NCI-H2227 treated with DMSO at 0.1 percent for 48 hours (cell line): Measurements from ENCODE around the gene PSMB1.
A peak's percentile ranks its signal among the peaks of the same experiment; 100 is the strongest.

ENCODE experiments used
- DNase-seq: peaks from one replicate; lab custom pipeline; 2025; lab: John Stamatoyannopoulos, UW

PSMB1 gene

DNA sequence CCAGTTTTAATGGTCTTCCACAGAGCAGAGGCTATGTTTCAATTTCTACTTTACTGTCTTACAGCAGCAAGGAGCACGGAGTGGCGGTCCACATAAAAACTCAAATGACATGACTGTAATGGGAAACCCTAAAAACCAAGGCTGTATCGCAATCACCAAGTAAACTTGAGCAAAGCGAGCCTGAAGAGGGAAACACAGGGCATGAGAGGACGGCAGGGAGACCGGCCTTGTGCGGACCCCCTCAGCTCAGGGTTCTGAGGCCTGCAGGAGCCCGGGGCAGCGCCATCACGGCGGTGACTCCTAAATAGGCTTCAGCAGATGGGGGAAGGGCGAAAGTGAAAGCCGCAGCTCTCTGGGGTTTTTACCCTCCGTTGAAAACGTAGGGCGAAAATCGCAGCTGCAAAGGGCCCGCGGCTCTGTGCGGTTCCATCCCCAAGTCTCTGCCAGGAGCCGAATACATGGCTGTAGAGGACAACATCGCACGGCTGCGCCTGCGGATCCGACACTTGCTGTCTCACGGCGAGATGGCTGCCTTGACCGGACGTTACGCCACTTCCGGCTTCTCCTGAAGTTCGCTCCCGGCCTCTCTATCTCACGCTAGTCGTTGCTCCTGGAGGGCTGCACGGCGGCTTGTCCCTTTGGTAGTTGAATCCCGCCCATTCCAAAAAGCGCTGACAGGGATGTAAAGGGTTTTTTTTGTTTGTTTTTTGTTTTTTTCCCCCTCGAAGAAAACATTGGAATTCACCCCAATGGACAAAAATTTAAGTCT is at the start of gene PSMB1:
TSS of gene PSMB1 (minus strand) at position 543 of the 769 bp plus-strand sequence. CDS start at position 478, 65 bp downstream.
- DNase-seq: peak; percentile 75

DNA sequence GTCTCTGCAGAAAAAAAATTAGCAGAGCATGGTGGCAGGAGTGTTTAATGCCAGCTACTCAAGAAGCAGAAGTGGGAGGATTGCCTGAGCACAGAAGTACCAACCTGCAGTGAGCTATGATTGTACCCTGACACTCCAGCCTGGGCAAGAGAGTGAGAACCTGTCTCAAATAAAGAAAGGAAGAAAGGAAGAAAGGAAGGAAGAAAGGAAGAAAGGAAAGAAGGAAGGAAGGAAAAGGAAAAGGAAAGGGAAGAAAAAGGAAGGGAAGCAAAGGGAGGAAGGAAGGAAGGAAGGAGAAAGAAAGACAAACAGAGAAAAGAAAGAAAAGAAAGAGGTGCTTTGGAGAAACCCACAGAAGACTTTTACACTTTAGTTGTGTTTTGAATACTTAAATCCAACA is 44.2 kb upstream of the PSMB1 start:
- DNase-seq: no peak

GRCh38 chr6:170596426-170596825 is 43.3 kb upstream of the PSMB1 start:
- no peak for DNase-seq

DNA sequence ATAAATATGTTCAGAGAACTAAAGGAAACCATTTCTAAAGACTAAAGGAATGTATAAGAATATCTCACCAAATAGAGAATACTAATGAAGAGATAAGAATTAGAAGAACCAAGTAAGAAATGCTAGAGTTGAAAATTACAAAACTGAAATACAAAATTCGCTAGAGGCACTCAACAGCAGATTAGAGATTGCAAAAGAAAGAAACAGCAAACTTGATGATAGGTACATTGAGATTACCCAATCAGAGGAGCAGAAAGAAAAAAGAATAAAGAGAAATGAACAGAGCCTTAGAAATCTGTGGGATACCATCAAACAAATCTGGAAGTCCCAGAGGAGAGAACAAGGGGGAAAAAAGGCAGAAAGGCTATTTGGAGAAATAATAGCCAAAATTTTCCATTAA is 37.6 kb upstream of the PSMB1 start:
- DNase-seq: no peak

DNA sequence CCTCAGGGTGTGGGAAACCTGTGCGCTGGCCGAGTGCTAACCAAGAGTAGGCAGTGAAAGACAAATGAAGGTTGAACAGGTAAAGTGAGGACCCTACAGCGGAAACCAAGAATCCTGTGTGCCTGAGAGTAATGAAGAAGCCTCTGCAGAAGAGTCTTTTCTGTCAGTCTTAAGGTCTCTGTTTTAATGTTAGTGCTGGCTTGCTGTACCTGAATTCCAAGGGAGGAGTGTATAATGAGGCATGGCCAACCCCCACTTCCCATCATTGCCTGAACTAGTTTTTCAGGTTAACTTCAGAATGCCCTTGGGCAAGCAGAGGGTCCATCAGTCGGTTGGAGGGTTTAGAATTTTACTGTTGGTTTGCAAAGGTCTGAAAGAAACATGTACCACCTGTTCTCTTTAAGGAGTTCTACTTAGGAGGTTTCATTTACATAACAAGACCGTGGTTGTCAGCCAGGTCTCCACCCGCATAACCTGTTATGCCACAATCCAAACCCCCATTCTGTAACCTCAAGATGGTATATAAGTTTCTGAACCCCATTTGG is 31.9 kb upstream of the PSMB1 start:
- no peak for DNase-seq

DNA sequence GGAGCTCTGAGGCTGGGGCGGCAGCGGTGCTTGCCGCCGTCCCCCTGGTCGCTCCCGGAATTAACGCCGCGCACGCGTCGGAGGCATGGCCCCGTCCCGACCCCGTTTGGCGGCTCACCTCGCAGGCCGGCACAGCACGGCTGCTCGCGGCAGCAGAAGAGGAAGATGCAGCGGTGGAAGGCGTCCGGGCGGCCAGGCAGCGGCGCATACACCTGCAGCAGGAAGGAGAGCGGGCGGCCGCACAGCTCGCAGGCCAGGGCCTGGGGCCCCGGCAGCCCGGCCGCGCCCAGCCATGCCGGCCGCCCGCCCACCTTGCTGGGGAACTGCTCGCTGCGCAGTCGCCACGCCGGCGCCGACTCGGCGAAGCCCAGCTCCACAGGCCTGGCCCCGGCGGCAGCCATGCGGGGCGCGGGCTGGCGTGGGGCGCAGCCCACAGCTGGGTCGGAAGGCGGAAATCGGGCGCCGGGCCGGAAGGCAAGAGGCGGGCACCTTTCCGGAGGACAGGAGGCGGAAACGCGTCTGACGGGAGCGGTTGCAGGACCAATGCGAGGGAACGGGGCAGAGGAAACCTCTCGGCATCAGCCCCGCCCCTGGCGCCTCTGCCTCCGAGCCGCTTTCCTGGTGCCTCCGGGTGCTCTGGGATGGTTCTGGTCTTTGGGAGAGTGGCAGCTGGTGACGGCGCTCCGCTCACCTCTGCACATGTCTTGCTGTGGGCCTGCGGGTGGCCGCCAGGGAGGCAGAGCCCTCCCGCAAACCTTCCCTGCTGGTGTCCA is 31.3 kb upstream of the PSMB1 start, which contains the start of gene PDCD2:
TSS of gene PDCD2 (minus strand) at position 457 of the 773 bp plus-strand sequence. CDS start at position 401, 56 bp downstream.
- peak; percentile 89 for DNase-seq

DNA sequence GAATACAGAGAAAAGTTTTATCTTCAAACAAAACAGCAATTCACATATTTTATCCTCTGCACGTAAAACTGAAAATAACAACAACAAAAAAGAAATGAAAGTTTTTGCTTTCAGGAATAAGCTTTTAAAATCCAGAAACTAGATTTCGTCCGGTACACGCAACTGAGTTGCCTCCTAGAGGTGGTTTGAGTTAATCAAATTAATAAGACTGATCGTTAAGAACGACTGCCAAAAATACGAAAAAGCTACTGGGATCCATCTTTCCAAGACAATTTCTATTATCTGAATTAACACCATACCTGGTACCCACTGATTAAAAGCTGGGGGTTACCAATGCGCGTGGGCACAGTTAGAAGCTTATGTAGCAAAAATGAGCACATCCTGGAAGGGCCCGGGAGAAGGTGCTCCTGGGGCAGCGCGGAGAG is 30.7 kb upstream of the PSMB1 start:
- DNase-seq: no peak

- DNase-seq: no peak
Observed at GRCh38 chr6:170578909-170579308, 25.8 kb upstream of the PSMB1 start.

DNA sequence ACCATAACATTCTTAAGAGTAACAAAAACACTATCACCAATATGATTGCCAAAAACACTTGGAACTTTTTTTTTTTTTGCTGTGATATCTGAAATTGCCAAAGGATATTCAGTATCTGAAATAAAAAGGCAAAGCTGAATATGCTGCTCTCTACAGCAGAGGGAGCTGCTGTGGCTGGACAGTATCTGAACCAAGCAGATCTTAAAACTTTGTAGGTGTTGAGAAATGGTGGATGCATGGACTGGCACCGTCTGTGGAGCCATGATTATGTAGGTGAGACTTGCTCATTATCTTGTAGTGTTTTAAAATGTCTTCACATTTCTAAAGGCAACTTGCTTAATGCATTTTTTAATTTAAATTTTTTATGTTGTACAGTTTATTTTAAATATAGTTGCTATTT is 22.1 kb upstream of the PSMB1 start:
- DNase-seq: no peak

DNA sequence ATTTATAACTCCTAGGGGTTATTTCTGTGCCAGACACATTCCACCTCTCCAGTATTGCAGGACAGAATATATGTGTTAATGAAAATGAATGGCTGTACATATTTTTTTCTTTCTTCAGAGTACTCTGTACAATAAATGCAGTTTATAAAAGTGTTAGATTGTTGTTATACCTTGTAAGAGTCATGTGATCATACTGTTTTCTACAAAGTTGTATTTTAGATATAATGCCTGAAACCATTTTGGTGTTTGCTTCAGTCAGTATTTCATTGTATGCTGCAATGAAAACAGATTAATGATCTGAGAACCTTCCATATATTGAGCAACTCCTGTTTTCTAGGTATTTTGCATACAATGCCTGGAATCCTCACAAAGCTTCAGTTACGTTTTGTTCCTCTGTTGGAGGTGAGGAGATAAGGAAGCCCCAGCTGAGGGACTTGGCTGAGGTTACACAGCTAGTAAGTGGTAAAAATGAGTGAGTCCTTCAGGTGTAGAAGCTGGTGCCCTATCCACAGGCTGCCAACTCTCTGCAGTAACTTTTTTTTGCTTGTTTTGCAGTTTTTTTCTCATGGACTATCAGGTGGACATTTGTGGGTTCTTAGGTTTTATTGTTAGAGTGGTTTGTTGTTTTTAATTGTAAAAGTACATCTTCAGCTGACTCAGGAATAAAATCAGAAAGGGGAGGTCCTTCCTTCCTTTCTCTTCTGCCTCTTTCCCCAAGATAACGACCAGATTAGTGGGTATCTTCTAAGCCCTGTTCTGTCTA is 19.8 kb upstream of the PSMB1 start:
- no peak for DNase-seq

DNA sequence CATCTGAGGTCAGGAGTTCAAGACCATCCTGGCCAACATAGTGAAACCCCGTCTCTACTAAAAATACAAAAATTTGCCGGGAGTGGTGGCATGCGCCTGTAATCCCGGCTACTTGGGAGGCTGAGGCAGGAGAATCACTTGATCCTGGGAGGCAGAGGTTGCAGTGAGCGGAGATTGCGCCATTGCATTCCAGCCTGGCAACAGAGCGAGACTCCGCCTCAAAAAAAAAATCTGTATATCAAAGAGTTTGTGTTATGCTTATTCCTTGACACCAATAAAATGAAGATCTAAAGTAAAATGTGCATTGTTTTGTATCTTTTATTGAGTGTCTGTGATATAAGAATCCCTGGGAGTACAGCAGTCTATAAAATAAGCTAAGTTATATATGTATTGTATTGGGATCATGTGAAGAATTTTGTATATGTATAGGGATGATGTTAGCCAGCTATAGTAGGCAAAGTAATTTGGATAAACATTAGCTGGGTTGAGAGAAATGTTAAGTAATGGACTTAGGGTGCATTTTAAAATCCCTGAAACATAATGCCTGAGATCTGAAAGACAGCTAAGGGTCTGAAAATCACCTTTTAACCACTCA is 11.9 kb upstream of the PSMB1 start:
- no peak for DNase-seq

GRCh38 chr6:170561555-170561954 is 8.4 kb upstream of the PSMB1 start:
- no peak for DNase-seq

- DNase-seq: no peak
Observed at GRCh38 chr6:170555305-170555704, 2.2 kb upstream of the PSMB1 start.

- DNase-seq: no peak
Observed at GRCh38 chr6:170554796-170555137, 1.7 kb upstream of the PSMB1 start.

DNA sequence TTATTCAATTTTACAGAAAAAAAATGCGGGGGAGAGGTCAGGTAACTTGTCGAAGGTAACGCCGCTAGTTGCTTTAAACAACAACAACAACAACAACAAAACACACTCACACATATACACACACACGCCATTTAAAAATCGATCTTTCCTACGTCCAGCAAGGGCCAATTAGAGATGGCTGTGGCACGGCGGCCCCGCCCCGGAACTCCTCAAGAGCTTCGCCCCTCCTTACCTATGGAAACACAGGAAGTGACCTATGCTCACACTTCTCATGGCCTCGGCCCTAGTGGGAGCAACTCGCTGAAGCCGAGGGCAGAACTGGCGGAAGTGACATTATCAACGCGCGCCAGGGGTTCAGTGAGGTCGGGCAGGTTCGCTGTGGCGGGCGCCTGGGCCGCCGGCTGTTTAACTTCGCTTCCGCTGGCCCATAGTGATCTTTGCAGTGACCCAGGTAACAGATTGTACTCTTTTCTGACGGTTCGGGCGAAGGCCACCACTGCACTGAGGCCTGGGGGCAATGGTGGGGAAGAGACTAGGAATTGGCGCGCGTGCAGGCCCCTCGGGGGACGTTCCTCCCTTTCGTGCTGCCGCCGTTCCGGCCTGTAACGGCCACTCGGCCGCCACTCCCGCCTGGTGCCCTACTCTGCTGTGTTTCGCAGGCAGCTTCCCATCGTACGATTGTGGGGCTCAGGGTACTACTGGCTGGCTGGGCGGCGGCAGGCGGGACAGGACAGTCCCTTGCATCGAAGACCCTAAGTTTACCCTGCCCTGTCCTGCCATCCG is 1.1 kb upstream of the PSMB1 start, which contains the start of gene TBP:
TSS of gene TBP (plus strand) at position 357 of the 783 bp plus-strand sequence. CDS start 2,661 bp downstream, outside the sequence.
- peak; percentile 92 for DNase-seq

DNA sequence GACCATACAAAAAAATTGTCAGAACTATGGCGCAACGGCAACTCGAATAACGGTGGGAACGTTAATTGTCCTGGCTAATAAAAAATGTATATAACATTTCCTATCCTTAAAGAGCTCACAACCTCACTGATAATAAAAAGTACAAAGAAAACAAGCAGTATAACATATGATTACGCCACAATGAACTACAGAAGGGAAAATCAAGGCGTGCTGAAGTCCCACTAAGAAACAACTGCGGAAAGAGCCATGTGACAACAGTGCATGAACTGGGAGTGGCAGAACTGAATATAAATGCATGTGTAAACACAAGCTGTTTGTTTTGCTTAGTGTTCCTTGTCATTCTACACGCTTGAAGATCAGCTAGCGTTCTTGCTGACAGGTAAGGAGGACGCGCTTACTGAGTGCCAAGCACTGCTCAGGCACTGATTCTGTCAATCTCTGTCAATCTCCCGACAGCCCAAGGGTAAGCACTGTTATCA is 466 bp upstream of the PSMB1 start:
- DNase-seq: no peak

DNA sequence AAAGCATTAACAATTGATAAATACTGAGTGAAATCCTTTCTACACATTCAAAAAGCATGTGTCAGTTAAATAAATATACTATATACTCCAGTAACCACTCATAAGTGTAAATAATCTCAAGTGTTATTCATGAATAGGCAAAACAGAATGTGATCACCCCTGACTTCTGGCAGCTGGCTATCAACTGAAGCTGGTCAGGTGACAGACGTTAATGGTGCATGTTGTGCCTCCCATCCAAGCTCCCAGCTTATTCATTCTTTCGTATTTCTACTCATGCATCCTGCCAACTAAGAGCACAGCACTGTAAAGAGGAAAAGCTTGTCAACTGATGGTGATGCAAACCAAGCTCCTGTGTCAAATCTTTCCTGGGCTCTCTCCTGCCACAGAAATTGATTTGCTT is 7.7 kb downstream of the PSMB1 start:
- DNase-seq: no peak

DNA sequence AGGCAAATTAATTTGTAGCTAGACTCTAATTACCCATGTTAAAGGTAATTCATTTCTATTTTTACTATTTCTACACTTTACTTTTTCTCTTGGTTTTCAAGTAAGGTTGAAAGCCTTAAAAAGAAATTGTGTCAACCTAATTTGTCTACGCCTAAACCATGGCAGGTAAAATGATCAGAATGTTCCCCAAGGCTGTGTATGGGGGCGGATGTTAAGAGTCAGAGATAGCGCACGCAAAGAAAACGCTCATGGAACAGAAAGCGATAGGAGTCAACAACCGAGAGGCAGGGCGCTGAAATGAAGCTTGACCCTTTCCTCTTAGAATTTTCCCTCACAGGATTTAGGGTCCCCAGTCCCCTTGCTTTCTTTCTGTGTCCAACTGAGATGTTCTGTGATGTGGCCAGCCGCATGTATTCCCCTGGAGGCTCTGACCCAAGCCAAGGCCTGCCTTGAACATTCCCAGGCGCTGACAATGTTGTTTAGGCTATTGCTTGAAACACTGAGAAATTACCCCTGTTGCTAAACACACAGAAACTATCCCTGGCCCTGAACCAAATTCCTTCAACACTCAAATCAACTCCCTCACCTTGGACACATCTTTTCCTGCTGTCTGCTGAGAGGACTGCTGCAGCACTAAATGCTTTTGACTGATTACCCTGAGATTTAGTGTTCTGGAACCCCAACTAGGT is 10.9 kb downstream of the PSMB1 start:
- DNase-seq: no peak

DNA sequence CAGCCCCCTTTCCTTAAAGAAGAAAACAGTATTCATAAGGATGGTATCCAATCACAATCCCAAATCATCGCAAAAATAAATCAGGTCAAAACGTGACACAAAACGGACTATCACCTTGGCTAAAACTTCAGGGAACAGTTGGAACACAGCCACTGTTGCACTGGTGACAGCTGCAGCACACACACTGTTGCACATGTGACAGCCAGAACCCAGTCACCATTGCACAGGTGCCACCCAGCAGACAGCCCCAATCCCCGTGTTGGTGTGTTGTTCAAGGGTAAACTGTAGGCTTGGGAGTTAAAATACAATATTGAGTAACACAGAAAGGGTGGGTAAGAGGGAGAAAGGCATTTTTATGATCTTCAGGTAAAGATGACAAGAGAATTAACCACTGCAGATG is 15.8 kb downstream of the PSMB1 start:
- no peak for DNase-seq

DNA sequence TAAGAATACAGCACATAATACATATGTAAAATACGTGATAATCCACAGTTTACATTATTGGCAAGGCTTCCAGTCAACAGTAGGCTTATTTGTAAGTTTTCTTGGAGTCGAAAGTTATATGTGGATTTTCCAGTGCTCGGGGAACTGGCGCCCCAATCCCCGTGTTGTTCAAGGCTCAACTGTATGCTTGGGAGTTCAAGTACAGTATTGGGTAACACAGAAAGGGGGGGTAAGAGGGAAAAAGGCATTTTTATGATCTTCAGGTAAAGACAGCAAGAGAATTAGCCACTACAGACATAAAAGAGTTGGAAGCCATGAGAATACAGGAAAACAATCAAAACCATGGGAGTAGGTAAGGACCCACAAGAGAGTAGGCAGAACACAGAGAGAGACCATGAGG is 16.4 kb downstream of the PSMB1 start:
- no peak for DNase-seq
